ENCODE measurements around the gene SCUBE3. TPM values are rescaled to one million over a fixed set of nuclear protein-coding genes. Genes with fewer than 3 reads are reported as not detected.

Gene SCUBE3
- total RNA-seq, 4 donors from 2014 or later = 0.03 to 0.19 TPM; not detected in 2

- intact Hi-C loops (cut with DNase I) = no loop called here
- peaks cover 0 to 69% (median 12%) of the 10 kb centered on the region in 4 donors for H3K27me3 ChIP-seq
- WGBS, 2 donors = 80 to 87% methylated on average over 6 of the region's 6 CpGs
These were observed 2.1 kb downstream of the SCUBE3 start for GRCh38 chr6:35215665-35216411.

GRCh38 chr6:35216412-35216732 lies 2.6 kb downstream of the SCUBE3 start:
- WGBS, 2 donors = 60 to 100% methylated on average over 1 of the region's 1 CpG
- Histone ChIP-seq H3K36me3 (no peaks in the 10 kb centered on the region), H3K27me3 (peaks cover 0 to 64% (median 10%) of the 10 kb centered on the region in 4 donors), H3K4me3 (no peak overlapping the region), H3K4me1 (peaks cover 13 to 24% (median 16%) of the 10 kb centered on the region in 3 donors), H3K9me3 (no peaks in the 10 kb centered on the region), H3K27ac (no peak overlapping the region)
- intact Hi-C loops (cut with DNase I) = no loop called here
- no peak for TF ChIP-seq POLR2A (IDR thresholded peaks at IDR 0.05)
- no peak for TF ChIP-seq CTCF (IDR thresholded peaks at IDR 0.05)
- DNase-seq = no peak

More at GRCh38 chr6:35215665-35216411, 2.1 kb downstream of the SCUBE3 start:
- Histone ChIP-seq H3K27ac (no peak overlapping the region), H3K4me1 (peaks cover 13 to 24% (median 16%) of the 10 kb centered on the region in 3 donors), H3K4me3 (no peak overlapping the region), H3K36me3 (no peaks in the 10 kb centered on the region), H3K9me3 (no peaks in the 10 kb centered on the region)
- no peak for DNase-seq
- TF ChIP-seq CTCF (IDR thresholded peaks at IDR 0.05) = no peak

- WGBS, 2 donors = 36 to 54% methylated on average over 10 of the region's 17 CpGs
- Histone ChIP-seq H3K9me3 (no peaks in the 10 kb centered on the region), H3K27me3 (peaks cover 0 to 56% (median 10%) of the 10 kb centered on the region in 4 donors), H3K36me3 (no peaks in the 10 kb centered on the region), H3K27ac (no peak overlapping the region), H3K4me1 (peaks cover 13 to 24% (median 16%) of the 10 kb centered on the region in 3 donors), H3K4me3 (no peak overlapping the region)
- DNase-seq = no peak
- intact Hi-C loops (cut with DNase I) = no loop called here
- TF ChIP-seq CTCF (IDR thresholded peaks at IDR 0.05) (no peak), POLR2A (IDR thresholded peaks at IDR 0.05) (no peak)
These were observed 3.4 kb downstream of the SCUBE3 start for GRCh38 chr6:35216851-35217811.

- DNase-seq = no peak
- H3K4me1 ChIP-seq = peaks cover 13 to 23% (median 16%) of the 10 kb centered on the region in 3 donors
- no peaks in the 10 kb centered on the region for H3K36me3 ChIP-seq
- no peak for TF ChIP-seq CTCF (IDR thresholded peaks at IDR 0.05)
- TF ChIP-seq POLR2A (IDR thresholded peaks at IDR 0.05) = no peak
- H3K9me3 ChIP-seq = no peaks in the 10 kb centered on the region
- no peak overlapping the region for H3K4me3 ChIP-seq
- intact Hi-C loops (cut with DNase I) = no loop called here
- WGBS, 2 donors = 39 to 41% methylated on average over 4 of the region's 4 CpGs
- H3K27ac ChIP-seq = no peak overlapping the region
- peaks cover 0 to 48% (median 7%) of the 10 kb centered on the region in 4 donors for H3K27me3 ChIP-seq
These were observed 4.3 kb downstream of the SCUBE3 start for GRCh38 chr6:35218021-35218420.

GRCh38 chr6:35218456-35218855 lies 4.7 kb downstream of the SCUBE3 start:
- TF ChIP-seq CTCF (IDR thresholded peaks at IDR 0.05) (no peak), POLR2A (IDR thresholded peaks at IDR 0.05) (no peak)
- Histone ChIP-seq H3K27me3 (peaks cover 0 to 43% (median 7%) of the 10 kb centered on the region in 4 donors), H3K36me3 (no peaks in the 10 kb centered on the region), H3K4me3 (no peak overlapping the region), H3K9me3 (no peaks in the 10 kb centered on the region), H3K27ac (no peak overlapping the region), H3K4me1 (peaks cover 10 to 19% (median 13%) of the 10 kb centered on the region in 3 donors)
- intact Hi-C loops (cut with DNase I) = no loop called here
- no peak for DNase-seq
- 72 to 92% methylated on average over 2 to 3 of the region's 4 CpGs for WGBS, 2 donors
